ENCODE results near the gene NUDT6. TPM values are rescaled to one million over a fixed set of nuclear protein-coding genes. Genes with fewer than 3 reads are reported as not detected.

The NUDT6 gene
- total RNA-seq, 3 donors from 2014 or later (not counting 1 experiment from before 2014, with no cell fraction given): 3.0 to 4.1 (median 3.0) TPM

DNA sequence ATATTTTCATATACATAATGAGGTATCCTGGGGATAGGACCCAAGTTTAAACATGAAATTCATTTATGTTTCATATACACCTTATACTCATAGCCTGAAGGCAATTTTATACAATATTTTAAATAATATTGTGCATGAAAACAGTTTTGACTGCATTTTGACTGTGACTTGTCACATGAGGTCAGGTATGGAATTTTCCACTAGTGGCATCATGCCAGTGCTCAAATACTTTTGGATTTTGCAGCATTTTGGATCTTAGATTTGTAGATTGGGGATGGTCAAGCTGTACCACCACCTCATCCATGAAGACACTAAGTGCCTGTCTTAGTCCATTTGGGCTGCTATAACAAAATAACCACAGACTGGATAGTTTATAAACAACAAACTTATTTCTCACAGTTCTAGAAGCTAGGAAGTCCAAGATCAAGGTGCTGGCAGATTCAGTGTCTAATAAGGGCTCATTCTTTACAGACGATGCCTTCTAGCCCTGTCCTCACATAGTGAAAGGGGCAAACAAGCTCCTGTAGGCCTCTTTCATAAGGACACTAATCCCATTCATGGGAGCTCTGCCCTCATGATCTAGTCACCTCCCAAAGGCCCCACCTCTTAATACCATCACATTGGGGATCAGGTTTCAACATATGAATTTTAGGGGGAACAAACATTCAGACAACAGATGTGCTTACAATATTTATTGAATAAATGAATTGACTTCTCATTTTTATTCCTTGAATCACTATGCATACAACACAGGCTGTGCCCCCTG is 9.4 kb downstream of the NUDT6 start:
- Mint-ChIP-seq H3K4me3 (no peak overlapping the region), H3K4me1 (no peaks in the 10 kb centered on the region), H3K27ac (no peak overlapping the region), H3K27me3 (ENCODE audit: low read depth in 2 of 2) (no peaks in the 10 kb centered on the region), H3K36me3 (peaks cover 6% of the 10 kb centered on the region), H3K9me3 (no peaks in the 10 kb centered on the region)
- Histone ChIP-seq H3K9me3 (ENCODE audit: control insufficient read depth, insufficient read depth, low read length) (no peaks in the 10 kb centered on the region), H3K36me3 (ENCODE audit: control insufficient read depth, insufficient read depth, low read length) (no peaks in the 10 kb centered on the region), H3K27ac (ENCODE audit: low read length) (no peak overlapping the region), H3K4me3 (ENCODE audit: low read length) (no peak overlapping the region), H3K4me1 (ENCODE audit: control insufficient read depth, insufficient read depth, low read length) (no peaks in the 10 kb centered on the region), H3K27me3 (ENCODE audit: control insufficient read depth, insufficient read depth, low read length) (no peaks in the 10 kb centered on the region)
- DNase-seq: no peak
- intact Hi-C loops (cut with micrococcal nuclease): no loop called here
- ATAC-seq: no peak
- TF ChIP-seq, protein P1, sequence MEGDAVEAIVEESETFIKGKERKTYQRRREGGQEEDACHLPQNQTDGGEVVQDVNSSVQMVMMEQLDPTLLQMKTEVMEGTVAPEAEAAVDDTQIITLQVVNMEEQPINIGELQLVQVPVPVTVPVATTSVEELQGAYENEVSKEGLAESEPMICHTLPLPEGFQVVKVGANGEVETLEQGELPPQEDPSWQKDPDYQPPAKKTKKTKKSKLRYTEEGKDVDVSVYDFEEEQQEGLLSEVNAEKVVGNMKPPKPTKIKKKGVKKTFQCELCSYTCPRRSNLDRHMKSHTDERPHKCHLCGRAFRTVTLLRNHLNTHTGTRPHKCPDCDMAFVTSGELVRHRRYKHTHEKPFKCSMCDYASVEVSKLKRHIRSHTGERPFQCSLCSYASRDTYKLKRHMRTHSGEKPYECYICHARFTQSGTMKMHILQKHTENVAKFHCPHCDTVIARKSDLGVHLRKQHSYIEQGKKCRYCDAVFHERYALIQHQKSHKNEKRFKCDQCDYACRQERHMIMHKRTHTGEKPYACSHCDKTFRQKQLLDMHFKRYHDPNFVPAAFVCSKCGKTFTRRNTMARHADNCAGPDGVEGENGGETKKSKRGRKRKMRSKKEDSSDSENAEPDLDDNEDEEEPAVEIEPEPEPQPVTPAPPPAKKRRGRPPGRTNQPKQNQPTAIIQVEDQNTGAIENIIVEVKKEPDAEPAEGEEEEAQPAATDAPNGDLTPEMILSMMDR (IDR thresholded peaks at IDR 0.05): no peak
- WGBS (ENCODE audit: insufficient coverage): 93% methylated on average over 1 of the region's 1 CpG

DNA sequence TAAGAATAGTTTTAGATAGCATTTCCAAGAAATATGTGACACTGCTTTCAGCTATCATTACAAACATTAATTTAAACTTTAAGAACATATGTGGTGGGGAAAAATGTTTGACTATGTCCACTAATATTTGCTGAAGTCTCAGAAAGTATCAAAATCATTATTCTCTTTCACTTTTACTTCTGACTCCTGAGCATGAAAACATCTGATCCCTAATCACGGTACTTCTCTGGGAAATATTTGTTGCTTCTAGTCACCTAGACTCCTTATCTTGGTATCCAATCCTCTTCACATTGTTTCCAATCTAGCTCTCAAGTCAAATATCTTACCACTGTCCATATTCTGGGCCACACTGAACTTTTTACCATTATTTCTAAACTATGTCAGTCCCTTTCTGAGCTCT is 10.8 kb downstream of the NUDT6 start:
- no peak overlapping the region for H3K27ac Mint-ChIP-seq
- ATAC-seq: no peak
- TF ChIP-seq, protein P1 (IDR thresholded peaks at IDR 0.05): no peak

GRCh38 chr4:122909683-122910082 is 12.7 kb downstream of the NUDT6 start:
- no peaks in the 10 kb centered on the region for H3K9me3 ChIP-seq (ENCODE audit: control insufficient read depth, insufficient read depth, low read length)
- no peaks in the 10 kb centered on the region for H3K36me3 ChIP-seq (ENCODE audit: control insufficient read depth, insufficient read depth, low read length)
- Mint-ChIP-seq H3K4me3 (no peak overlapping the region), H3K27me3 (ENCODE audit: low read depth in 2 of 2) (no peaks in the 10 kb centered on the region), H3K9me3 (no peaks in the 10 kb centered on the region), H3K36me3 (no peaks in the 10 kb centered on the region), H3K27ac (no peak overlapping the region), H3K4me1 (no peaks in the 10 kb centered on the region)
- no peak overlapping the region for H3K4me3 ChIP-seq (ENCODE audit: low read length)
- WGBS (ENCODE audit: insufficient coverage): 94% methylated on average over 2 of the region's 2 CpGs
- no peaks in the 10 kb centered on the region for H3K4me1 ChIP-seq (ENCODE audit: control insufficient read depth, insufficient read depth, low read length)
- intact Hi-C loops (cut with micrococcal nuclease): no loop called here
- no peak overlapping the region for H3K27ac ChIP-seq (ENCODE audit: low read length)
- no peaks in the 10 kb centered on the region for H3K27me3 ChIP-seq (ENCODE audit: control insufficient read depth, insufficient read depth, low read length)
- no peak for DNase-seq
- TF ChIP-seq, protein P1 (IDR thresholded peaks at IDR 0.05): no peak
- no peak for ATAC-seq

More for the DNA sequence above, 10.8 kb downstream of the NUDT6 start:
- Mint-ChIP-seq H3K4me3 (no peak overlapping the region), H3K27me3 (ENCODE audit: low read depth in 2 of 2) (no peaks in the 10 kb centered on the region), H3K9me3 (no peaks in the 10 kb centered on the region), H3K4me1 (no peaks in the 10 kb centered on the region), H3K36me3 (peaks cover 6% of the 10 kb centered on the region)
- H3K9me3 ChIP-seq (ENCODE audit: control insufficient read depth, insufficient read depth, low read length): no peaks in the 10 kb centered on the region
- H3K4me1 ChIP-seq (ENCODE audit: control insufficient read depth, insufficient read depth, low read length): no peaks in the 10 kb centered on the region
- no peak for DNase-seq
- H3K36me3 ChIP-seq (ENCODE audit: control insufficient read depth, insufficient read depth, low read length): no peaks in the 10 kb centered on the region
- no peak overlapping the region for H3K27ac ChIP-seq (ENCODE audit: low read length)
- no peak overlapping the region for H3K4me3 ChIP-seq (ENCODE audit: low read length)
- no peaks in the 10 kb centered on the region for H3K27me3 ChIP-seq (ENCODE audit: control insufficient read depth, insufficient read depth, low read length)
- intact Hi-C loops (cut with micrococcal nuclease): no loop called here
- WGBS (ENCODE audit: insufficient coverage): 90% methylated on average over 1 of the region's 1 CpG

DNA sequence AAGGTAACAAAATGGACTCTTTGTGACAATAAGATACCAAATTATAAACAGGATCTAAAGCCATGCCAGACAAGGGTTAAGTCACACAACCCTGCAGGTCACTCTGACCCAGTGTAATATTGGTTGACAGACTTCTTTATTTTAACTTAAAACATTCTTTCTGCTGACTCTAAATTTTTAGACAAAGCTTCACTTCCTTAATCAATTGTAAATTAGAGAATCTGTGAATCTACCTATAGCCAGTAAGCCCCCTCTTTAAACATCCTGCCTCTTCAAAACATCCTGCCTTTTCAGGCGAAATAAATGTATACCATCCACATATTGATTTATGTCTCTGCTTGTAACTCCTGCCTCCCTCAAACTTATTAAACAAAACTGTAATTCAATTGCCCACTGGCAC is 14.2 kb downstream of the NUDT6 start:
- intact Hi-C loops (cut with micrococcal nuclease): no loop called here
- Mint-ChIP-seq H3K4me1 (no peaks in the 10 kb centered on the region), H3K27ac (no peak overlapping the region), H3K27me3 (ENCODE audit: low read depth in 2 of 2) (no peaks in the 10 kb centered on the region), H3K36me3 (no peaks in the 10 kb centered on the region), H3K9me3 (no peaks in the 10 kb centered on the region), H3K4me3 (no peak overlapping the region)
- TF ChIP-seq, protein P1 (IDR thresholded peaks at IDR 0.05): no peak
- Histone ChIP-seq H3K36me3 (ENCODE audit: control insufficient read depth, insufficient read depth, low read length) (no peaks in the 10 kb centered on the region), H3K9me3 (ENCODE audit: control insufficient read depth, insufficient read depth, low read length) (no peaks in the 10 kb centered on the region), H3K4me3 (ENCODE audit: low read length) (no peak overlapping the region), H3K27ac (ENCODE audit: low read length) (no peak overlapping the region), H3K4me1 (ENCODE audit: control insufficient read depth, insufficient read depth, low read length) (no peaks in the 10 kb centered on the region), H3K27me3 (ENCODE audit: control insufficient read depth, insufficient read depth, low read length) (no peaks in the 10 kb centered on the region)
- 94% methylated on average over 1 of the region's 1 CpG for WGBS (ENCODE audit: insufficient coverage)
- DNase-seq: no peak
- no peak for ATAC-seq
